GM20431 (cell line): Measurements from ENCODE around the gene TMOD2.

Experiments used
- in situ Hi-C: fragments of 300-500 bp; cut with MseI, MboI; formaldehyde crosslinking; loops from one replicate; pipeline ENCODE4 v1.15.0; 2020; ENCODE audit warnings: low sequenced_read_pairs; ENCODE audit not compliant: unreplicated experiment

Gene TMOD2

GRCh38 chr15:51750792-51751696, at the start of gene TMOD2:
TSS of gene TMOD2 (plus strand) at chr15:51751597. CDS start at chr15:51766442, 14,845 bp downstream.
- in situ Hi-C loops, result no loop called here

- in situ Hi-C loops, result no loop called here
Observed at GRCh38 chr15:51702710-51703109, 48.7 kb upstream of the TMOD2 start.

- in situ Hi-C loops, result no loop called here
Observed at GRCh38 chr15:51706291-51706690, 45.1 kb upstream of the TMOD2 start.

- in situ Hi-C loops, result no loop called here
Observed at GRCh38 chr15:51706926-51707608, 44.3 kb upstream of the TMOD2 start.

GRCh38 chr15:51708013-51708412, 43.4 kb upstream of the TMOD2 start:
- in situ Hi-C loops, result no loop called here

GRCh38 chr15:51709031-51709430, 42.4 kb upstream of the TMOD2 start:
- in situ Hi-C loops, result no loop called here

- in situ Hi-C loops, result no loop called here
Observed at GRCh38 chr15:51714162-51714561, 37.2 kb upstream of the TMOD2 start.

GRCh38 chr15:51714911-51715310, 36.5 kb upstream of the TMOD2 start:
- in situ Hi-C loops, result no loop called here

GRCh38 chr15:51718219-51718618, 33.2 kb upstream of the TMOD2 start:
- in situ Hi-C loops, result no loop called here

- in situ Hi-C loops, result no loop called here
Observed at GRCh38 chr15:51718746-51719145, 32.7 kb upstream of the TMOD2 start.

GRCh38 chr15:51720201-51720995, 31.0 kb upstream of the TMOD2 start:
- in situ Hi-C loops, result no loop called here

GRCh38 chr15:51721199-51721960, 30.0 kb upstream of the TMOD2 start:
- in situ Hi-C loops, result no loop called here

GRCh38 chr15:51724199-51724598, 27.2 kb upstream of the TMOD2 start:
- in situ Hi-C loops, result no loop called here

- in situ Hi-C loops, result no loop called here
Observed at GRCh38 chr15:51724673-51725072, 26.7 kb upstream of the TMOD2 start.

- in situ Hi-C loops, result no loop called here
Observed at GRCh38 chr15:51726302-51727073, 24.9 kb upstream of the TMOD2 start.

- in situ Hi-C loops, result no loop called here
Observed at GRCh38 chr15:51727141-51727897, 24.1 kb upstream of the TMOD2 start.

- in situ Hi-C loops, result no loop called here
Observed at GRCh38 chr15:51731549-51732267, 19.7 kb upstream of the TMOD2 start.

GRCh38 chr15:51732646-51733045, 18.8 kb upstream of the TMOD2 start:
- in situ Hi-C loops, result no loop called here
